Karpas-422 (cell line): ENCODE measurements around the gene GLIPR1L1. TPM values are rescaled to one million over a fixed set of nuclear protein-coding genes. Genes with fewer than 3 reads are reported as not detected.
"Not testable (repeated sequence)": the region's sequence is repeated elsewhere in the genome, so short reads cannot be mapped to it uniquely, and the experiment has no call there.

Experiments
- DNase-seq: peaks from one replicate; pipeline ENCODE4 v3.0.0-alpha.2; 2015
- H2AFZ ChIP-seq: fragments of 200-600 bp; sonication (generic); 2 replicates; pipeline ENCODE4 v1.6.1; 2014; ENCODE audit warnings: antibody characterized with exemption, low read length, mixed read lengths
- H3K27ac ChIP-seq: fragments of 200-600 bp; sonication (generic); 2 replicates; pipeline ENCODE4 v1.5.1; 2014; ENCODE audit warnings: mild to moderate bottlenecking, low read length, moderate library complexity
- H3K27me3 ChIP-seq: fragments of 200-600 bp; sonication (generic); 2 replicates; pipeline ENCODE4 v1.6.1; 2014; ENCODE audit warnings: low read length, mixed read lengths
- H3K36me3 ChIP-seq: fragments of 200-600 bp; sonication (generic); 2 replicates; pipeline ENCODE4 v1.6.1; 2014; ENCODE audit warnings: low read length, mixed read lengths; ENCODE audit not compliant: insufficient read depth
- H3K4me1 ChIP-seq: fragments of 200-600 bp; sonication (generic); 2 replicates; pipeline ENCODE4 v1.6.1; 2014; ENCODE audit warnings: mild to moderate bottlenecking, low read length, mixed read lengths
- H3K4me2 ChIP-seq: fragments of 200-600 bp; sonication (generic); 2 replicates; pipeline ENCODE4 v1.6.1; 2014; ENCODE audit warnings: low read length, low read depth, mild to moderate bottlenecking; ENCODE audit not compliant: poor library complexity, severe bottlenecking
- H3K4me3 ChIP-seq: fragments of 200-600 bp; sonication (generic); 2 replicates; pipeline ENCODE4 v1.5.1; 2014; ENCODE audit warnings: mild to moderate bottlenecking, antibody characterized with exemption, low read length, mixed read lengths
- H3K79me2 ChIP-seq: fragments of 200-600 bp; sonication (generic); 2 replicates; pipeline ENCODE4 v1.6.1; 2014; ENCODE audit warnings: mild to moderate bottlenecking, low read length, mixed read lengths
- H3K9ac ChIP-seq: fragments of 200-600 bp; sonication (generic); 2 replicates; pipeline ENCODE4 v1.6.0; 2014; ENCODE audit warnings: low read length
- H3K9me2 ChIP-seq: fragments of 200-600 bp; sonication (generic), shearing (Covaris generic); replicated peaks from 2 replicates; pipeline ENCODE4 v1.6.0; 2014; ENCODE audit warnings: mild to moderate bottlenecking, low read length, moderate library complexity; ENCODE audit not compliant: insufficient read depth
- H3K9me3 ChIP-seq: fragments of 300-700, 200-600 bp; sonication (generic); 2 replicates; pipeline ENCODE4 v1.6.1; 2014; ENCODE audit warnings: low read length, mixed read lengths
- H4K20me1 ChIP-seq: fragments of 200-600 bp; sonication (generic); 2 replicates; pipeline ENCODE4 v1.6.1; 2014; ENCODE audit warnings: mild to moderate bottlenecking, antibody characterized with exemption, low read length, low read depth; ENCODE audit not compliant: insufficient read depth
- total RNA-seq: library from RNA; depleted of rRNA; stranded (reverse); fragments of >200 nt; shearing (Covaris generic); gene quantifications from 2 replicates; pipeline ENCODE4 v1.2.3, GENCODE V29; 2014; ENCODE audit warnings: low replicate concordance

Gene GLIPR1L1
- total RNA-seq, 1 experiment from 2014 or later = not detected

- Histone ChIP-seq H3K9me3 (no peaks in the 10 kb centered on the region), H3K4me2 (peak within 1 kb of the TSS; percentile 68), H3K36me3 (no peaks in the 10 kb centered on the region), H2AFZ (peak within 1 kb of the TSS; percentile 54; the same call in 1 of the 2 replicates), H3K79me2 (no peaks in the 10 kb centered on the region), H3K27me3 (no peaks in the 10 kb centered on the region), H3K4me1 (peaks cover 18% of the 10 kb centered on the region), H4K20me1 (no peaks in the 10 kb centered on the region), H3K9me2 (no peaks in the 10 kb centered on the region), H3K27ac (no peak within 1 kb of the TSS), H3K9ac (peak within 1 kb of the TSS; percentile 59), H3K4me3 (peak within 1 kb of the TSS; percentile 67)
- DNase-seq = peak; percentile 90
Observed at GRCh38 chr12:75329918-75330826, 4.3 kb upstream of the GLIPR1L1 start, which contains the start of gene CAPS2. Gene CAPS2 (minus strand): TSS chr12:75330324. CDS start chr12:75326498, 3,826 bp downstream.

DNA sequence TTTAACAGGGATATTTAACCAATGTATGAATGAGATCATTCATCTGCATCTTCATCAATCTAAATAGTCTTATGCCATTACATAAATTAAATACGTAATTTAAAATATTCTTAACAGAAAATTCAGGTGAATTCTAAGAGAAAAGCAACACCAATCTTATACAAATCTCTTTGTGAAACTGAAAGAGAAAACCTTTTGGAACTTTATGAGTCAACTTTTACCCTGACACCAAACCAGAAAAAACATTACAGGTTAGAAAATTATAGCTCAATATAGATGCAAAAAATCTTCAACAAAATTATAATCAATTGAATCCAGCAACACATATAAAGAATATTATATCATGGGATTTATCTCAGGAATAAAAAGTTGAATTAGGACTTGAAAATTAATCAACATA lies 3.4 kb downstream of the GLIPR1L1 start:
- Histone ChIP-seq H3K79me2 (no peaks in the 10 kb centered on the region), H3K9me2 (no peaks in the 10 kb centered on the region), H2AFZ (no peak overlapping the region), H3K27ac (no peak overlapping the region), H3K4me2 (no peak overlapping the region), H3K4me1 (peaks cover 19% of the 10 kb centered on the region), H3K9ac (no peak overlapping the region), H3K36me3 (no peaks in the 10 kb centered on the region), H4K20me1 (no peaks in the 10 kb centered on the region), H3K9me3 (no peaks in the 10 kb centered on the region), H3K27me3 (no peaks in the 10 kb centered on the region), H3K4me3 (no peak overlapping the region)
- DNase-seq = no peak

DNA sequence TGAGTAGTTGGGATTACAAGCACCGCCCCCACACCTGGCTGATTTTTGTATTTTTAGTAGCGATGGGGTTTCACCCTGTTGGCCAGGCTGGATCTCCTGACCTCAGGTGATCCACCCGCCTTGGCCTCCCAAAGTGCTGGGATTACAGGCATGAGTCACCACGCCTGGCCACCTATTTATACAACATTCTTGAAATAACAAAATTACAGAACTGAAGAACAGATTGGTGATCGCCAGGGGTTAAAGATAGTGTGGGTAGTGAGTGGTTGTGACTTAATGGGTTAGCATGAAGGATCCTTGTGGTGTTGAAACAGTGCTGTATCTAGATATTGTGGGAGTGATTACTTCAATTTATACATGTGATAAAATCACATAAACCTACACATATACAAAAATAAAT lies 7.4 kb downstream of the GLIPR1L1 start:
- Histone ChIP-seq H3K27ac (no peak overlapping the region), H3K9me2 (no peaks in the 10 kb centered on the region), H3K9ac (no peak overlapping the region), H3K36me3 (no peaks in the 10 kb centered on the region), H3K4me3 (no peak overlapping the region), H3K4me2 (no peak overlapping the region), H4K20me1 (no peaks in the 10 kb centered on the region), H2AFZ (no peak overlapping the region), H3K79me2 (no peaks in the 10 kb centered on the region), H3K4me1 (no peaks in the 10 kb centered on the region), H3K9me3 (no peaks in the 10 kb centered on the region), H3K27me3 (no peaks in the 10 kb centered on the region)
- DNase-seq = no peak

DNA sequence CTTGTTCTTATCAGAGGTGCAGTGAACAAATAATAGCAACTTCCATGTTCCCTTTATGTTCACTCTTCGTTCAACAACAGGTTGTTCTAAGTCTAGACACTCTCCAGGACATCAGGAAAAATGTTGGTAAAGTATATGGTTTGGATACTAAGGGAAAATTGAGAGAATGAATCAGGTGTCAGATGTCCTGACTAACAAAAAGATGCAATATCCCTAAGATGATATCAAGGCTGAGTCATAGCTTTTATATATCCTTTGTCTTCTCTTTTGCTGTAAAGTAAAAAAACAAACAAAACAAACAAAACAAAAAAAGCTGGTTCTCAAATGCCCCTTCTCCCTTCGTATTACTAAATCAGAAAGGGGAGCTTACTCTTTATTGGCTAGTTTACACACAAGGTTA lies 11.1 kb downstream of the GLIPR1L1 start:
- no peaks in the 10 kb centered on the region for H3K27me3 ChIP-seq
- H3K27ac ChIP-seq = no peak overlapping the region
- H3K36me3 ChIP-seq = no peaks in the 10 kb centered on the region
- H3K9me3 ChIP-seq = no peaks in the 10 kb centered on the region
- DNase-seq = no peak
- H3K9ac ChIP-seq = no peak overlapping the region
- H2AFZ ChIP-seq = no peak overlapping the region
- no peaks in the 10 kb centered on the region for H3K9me2 ChIP-seq
- H3K79me2 ChIP-seq = no peaks in the 10 kb centered on the region
- no peaks in the 10 kb centered on the region for H3K4me1 ChIP-seq
- H3K4me2 ChIP-seq = no peak overlapping the region
- no peak overlapping the region for H3K4me3 ChIP-seq
- no peaks in the 10 kb centered on the region for H4K20me1 ChIP-seq

GRCh38 chr12:75346215-75346614 lies 11.7 kb downstream of the GLIPR1L1 start:
- not testable (repeated sequence) for DNase-seq, H3K9me2 ChIP-seq, H3K9ac ChIP-seq, H4K20me1 ChIP-seq, H3K4me1 ChIP-seq, H2AFZ ChIP-seq, H3K27me3 ChIP-seq, H3K4me2 ChIP-seq, H3K4me3 ChIP-seq, H3K9me3 ChIP-seq, H3K36me3 ChIP-seq, H3K27ac ChIP-seq, H3K79me2 ChIP-seq

GRCh38 chr12:75349946-75350345 lies 15.5 kb downstream of the GLIPR1L1 start:
- no peak overlapping the region for H3K4me3 ChIP-seq
- no peak overlapping the region for H3K4me2 ChIP-seq
- no peak overlapping the region for H3K9ac ChIP-seq
- H4K20me1 ChIP-seq = no peaks in the 10 kb centered on the region
- no peak overlapping the region for H2AFZ ChIP-seq
- no peaks in the 10 kb centered on the region for H3K27me3 ChIP-seq
- H3K9me3 ChIP-seq = no peaks in the 10 kb centered on the region
- DNase-seq = no peak
- H3K4me1 ChIP-seq = no peaks in the 10 kb centered on the region
- no peaks in the 10 kb centered on the region for H3K79me2 ChIP-seq
- no peak overlapping the region for H3K27ac ChIP-seq
- no peaks in the 10 kb centered on the region for H3K36me3 ChIP-seq
- no peaks in the 10 kb centered on the region for H3K9me2 ChIP-seq

- Histone ChIP-seq H4K20me1 (no peaks in the 10 kb centered on the region), H3K4me1 (no peaks in the 10 kb centered on the region), H3K27ac (no peak overlapping the region), H3K9me3 (no peaks in the 10 kb centered on the region), H3K9ac (no peak overlapping the region), H3K4me3 (no peak overlapping the region), H3K36me3 (no peaks in the 10 kb centered on the region), H3K9me2 (no peaks in the 10 kb centered on the region), H3K27me3 (no peaks in the 10 kb centered on the region), H2AFZ (no peak overlapping the region), H3K79me2 (no peaks in the 10 kb centered on the region), H3K4me2 (no peak overlapping the region)
- no peak for DNase-seq
Observed at GRCh38 chr12:75350413-75350812, 15.9 kb downstream of the GLIPR1L1 start.

GRCh38 chr12:75354011-75354410 lies 19.5 kb downstream of the GLIPR1L1 start:
- Histone ChIP-seq H3K79me2 (0 out of 2 replicates have a peak, but pooled peaks cover 5% of the 10 kb centered on the region), H3K27ac (no peak overlapping the region), H3K4me1 (no peaks in the 10 kb centered on the region), H4K20me1 (no peaks in the 10 kb centered on the region), H3K4me3 (no peak overlapping the region), H3K36me3 (no peaks in the 10 kb centered on the region), H3K9me3 (no peaks in the 10 kb centered on the region), H3K27me3 (no peaks in the 10 kb centered on the region), H3K9me2 (0 out of 2 replicates have a peak, but pooled peaks cover 2% of the 10 kb centered on the region), H3K4me2 (no peak overlapping the region), H2AFZ (no peak overlapping the region), H3K9ac (no peak overlapping the region)
- DNase-seq = no peak
